Measurements from ENCODE around the gene NEURL1B. TPM values are rescaled to one million over a fixed set of nuclear protein-coding genes. Genes with fewer than 3 reads are reported as not detected.
"Not testable (repeated sequence)": the region's sequence is repeated elsewhere in the genome, so short reads cannot be mapped to it uniquely, and the experiment has no call there.

The NEURL1B gene
- total and polyA plus RNA-seq, 12 donors = 9.8 to 99.9 (median 41.5) TPM

DNA sequence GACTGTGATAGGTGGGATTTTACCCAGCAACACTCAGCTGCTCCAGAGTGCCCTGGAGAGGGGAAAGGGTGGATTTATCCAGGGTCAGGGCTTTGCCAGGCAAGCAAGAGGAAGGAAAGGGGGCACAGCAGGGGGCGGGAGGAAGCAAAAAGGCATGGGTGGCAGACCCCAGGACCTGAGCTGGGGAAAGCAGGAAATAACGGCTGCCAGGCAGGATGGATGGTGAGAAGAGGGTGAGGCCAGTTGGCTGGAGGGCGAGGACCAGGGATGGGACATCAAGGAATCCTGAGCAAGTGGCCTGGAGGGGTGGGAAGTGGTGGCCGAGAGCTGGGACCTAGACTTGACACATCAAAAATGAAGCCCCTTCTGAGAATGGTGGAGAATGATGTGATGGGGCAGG, 65.7 kb downstream of the NEURL1B start:
- no peak for DNase-seq
- no peak overlapping the region for H3K4me3 ChIP-seq
- 42 to 51% (median 47%) methylated on average over 4 of the region's 4 CpGs for WGBS, 4 donors
- no peaks in the 10 kb centered on the region for H3K9me3 ChIP-seq (replicated peaks in 1 of 3)
- H3K4me1 ChIP-seq (replicated peaks in 1 of 2) = peaks cover 0 to under 1% of the 10 kb centered on the region in 2 donors
- TF ChIP-seq, protein P1, sequence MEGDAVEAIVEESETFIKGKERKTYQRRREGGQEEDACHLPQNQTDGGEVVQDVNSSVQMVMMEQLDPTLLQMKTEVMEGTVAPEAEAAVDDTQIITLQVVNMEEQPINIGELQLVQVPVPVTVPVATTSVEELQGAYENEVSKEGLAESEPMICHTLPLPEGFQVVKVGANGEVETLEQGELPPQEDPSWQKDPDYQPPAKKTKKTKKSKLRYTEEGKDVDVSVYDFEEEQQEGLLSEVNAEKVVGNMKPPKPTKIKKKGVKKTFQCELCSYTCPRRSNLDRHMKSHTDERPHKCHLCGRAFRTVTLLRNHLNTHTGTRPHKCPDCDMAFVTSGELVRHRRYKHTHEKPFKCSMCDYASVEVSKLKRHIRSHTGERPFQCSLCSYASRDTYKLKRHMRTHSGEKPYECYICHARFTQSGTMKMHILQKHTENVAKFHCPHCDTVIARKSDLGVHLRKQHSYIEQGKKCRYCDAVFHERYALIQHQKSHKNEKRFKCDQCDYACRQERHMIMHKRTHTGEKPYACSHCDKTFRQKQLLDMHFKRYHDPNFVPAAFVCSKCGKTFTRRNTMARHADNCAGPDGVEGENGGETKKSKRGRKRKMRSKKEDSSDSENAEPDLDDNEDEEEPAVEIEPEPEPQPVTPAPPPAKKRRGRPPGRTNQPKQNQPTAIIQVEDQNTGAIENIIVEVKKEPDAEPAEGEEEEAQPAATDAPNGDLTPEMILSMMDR (IDR thresholded peaks at IDR 0.05) = no peak
- no peak for TF ChIP-seq POLR2A (IDR thresholded peaks at IDR 0.05)
- H3K27ac ChIP-seq = no peak overlapping the region
- no peaks in the 10 kb centered on the region for H3K36me3 ChIP-seq (replicated peaks in 1 of 2)
- H3K27me3 ChIP-seq = no peaks in the 10 kb centered on the region
- intact Hi-C loops (cut with DNase I) = loop anchor here (5.0 kb wide), 2 partner anchors 576 to 581 kb away; no protein-coding TSS in a partner anchor

DNA sequence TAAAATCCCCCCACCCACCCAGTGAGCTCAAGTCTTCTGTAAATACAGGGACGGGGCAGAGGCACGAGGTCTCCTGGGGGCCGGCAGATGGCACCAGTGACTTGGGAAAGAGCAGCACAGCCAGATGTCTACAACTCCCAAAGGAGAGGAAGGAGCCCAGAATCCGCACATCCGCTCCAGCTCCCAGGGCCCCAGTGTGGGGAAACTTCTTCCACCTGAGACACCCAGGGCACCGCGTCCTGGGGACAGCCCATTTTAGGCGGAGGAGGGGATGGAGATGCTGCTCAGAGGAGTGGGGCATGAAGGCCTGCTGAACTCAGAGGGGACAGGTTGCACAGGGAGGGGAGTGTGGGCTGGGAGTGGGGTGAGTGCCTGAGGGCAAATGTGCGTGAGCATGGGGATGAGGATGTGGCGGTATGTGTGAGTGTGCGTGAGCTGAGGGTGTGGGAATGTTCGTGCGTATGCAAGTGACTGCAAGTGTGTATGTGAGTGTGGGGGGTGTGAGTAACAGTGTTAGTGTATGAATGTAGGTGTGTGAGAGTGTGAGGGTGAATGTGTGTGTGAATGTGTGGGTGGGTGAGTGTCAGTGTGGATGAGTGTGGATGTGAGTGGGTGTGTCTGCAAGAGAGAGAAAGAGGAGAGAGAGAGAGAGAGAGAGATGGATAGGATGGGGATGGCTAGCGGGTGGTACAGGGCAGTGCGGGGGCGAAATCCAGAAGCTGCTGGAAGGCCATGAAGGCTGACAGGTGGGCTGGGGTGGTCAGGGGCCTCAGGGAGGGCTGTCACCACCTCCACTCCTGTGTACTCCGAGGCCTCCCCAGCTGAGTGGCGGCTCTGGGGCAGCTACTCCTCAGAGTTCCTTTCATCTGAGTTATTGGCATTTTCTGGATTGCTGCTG, 66.5 kb downstream of the NEURL1B start:
- 47 to 55% (median 53%) methylated on average over 17 to 18 of the region's 18 CpGs for WGBS, 4 donors
- DNase-seq = peak in 6 of 7 donors; percentile 65 to 81 (median 70)

DNA sequence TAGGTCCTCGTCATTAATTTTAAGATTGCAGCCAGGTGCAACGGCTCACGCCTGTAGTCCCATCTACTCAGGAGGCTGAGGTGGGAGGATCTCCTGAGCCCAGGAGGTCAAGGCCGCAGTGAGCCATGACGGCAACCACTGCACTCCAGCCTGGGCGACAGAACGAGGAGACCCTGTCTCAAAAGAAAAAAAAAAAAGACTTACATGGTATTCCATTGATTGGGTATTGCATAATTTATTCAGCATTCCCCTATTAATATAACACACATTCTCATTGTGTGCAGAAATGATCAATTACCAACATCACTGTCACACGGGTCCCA, 67.1 kb downstream of the NEURL1B start:
- intact Hi-C loops (cut with DNase I) = loop anchor here (5.0 kb wide), 2 partner anchors 574 to 579 kb away; no protein-coding TSS in a partner anchor
- Histone ChIP-seq H3K36me3 (replicated peaks in 1 of 2) (no peaks in the 10 kb centered on the region), H3K27me3 (no peaks in the 10 kb centered on the region), H3K9me3 (replicated peaks in 1 of 3) (no peaks in the 10 kb centered on the region), H3K4me3 (no peak overlapping the region), H3K27ac (no peak overlapping the region), H3K4me1 (replicated peaks in 1 of 2) (peaks cover 0 to 2% of the 10 kb centered on the region in 2 donors)
- no peak for DNase-seq
- TF ChIP-seq, protein P1 (IDR thresholded peaks at IDR 0.05) = no peak
- whole genome bisulfite sequencing, 4 donors = 41 to 56% (median 52%) methylated on average over 8 of the region's 8 CpGs

More for the DNA sequence above, 66.5 kb downstream of the NEURL1B start:
- Histone ChIP-seq H3K27me3 (no peaks in the 10 kb centered on the region), H3K36me3 (replicated peaks in 1 of 2) (no peaks in the 10 kb centered on the region), H3K9me3 (replicated peaks in 1 of 3) (no peaks in the 10 kb centered on the region), H3K4me3 (no peak overlapping the region), H3K4me1 (replicated peaks in 1 of 2) (no peaks in the 10 kb centered on the region), H3K27ac (no peak overlapping the region)
- no peak for TF ChIP-seq POLR2A (IDR thresholded peaks at IDR 0.05)
- TF ChIP-seq, protein P1 (IDR thresholded peaks at IDR 0.05) = peak; percentile 14 to 62 (median 41)
- intact Hi-C loops (cut with DNase I) = loop anchor here (5.0 kb wide), 2 partner anchors 575 to 580 kb away; no protein-coding TSS in a partner anchor

DNA sequence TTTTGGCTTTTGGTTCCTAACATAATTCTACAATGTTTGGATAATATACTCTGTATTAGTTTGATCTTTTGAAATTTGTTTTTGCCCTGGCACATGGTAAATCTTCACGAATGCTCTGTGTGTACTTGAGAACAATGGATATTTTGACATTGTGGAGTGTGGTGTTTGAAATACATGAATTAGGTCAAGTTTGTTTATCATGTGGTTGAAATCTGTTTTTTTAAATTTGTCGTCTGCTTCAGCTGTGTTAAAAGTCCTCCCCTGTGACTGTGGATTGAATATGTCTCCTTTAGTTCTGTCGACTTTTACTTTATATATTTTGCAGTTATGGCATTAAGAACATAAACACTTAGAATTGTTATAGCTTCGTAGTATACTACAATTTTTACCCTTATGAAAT, 69.6 kb downstream of the NEURL1B start:
- intact Hi-C loops (cut with DNase I) = no loop called here

DNA sequence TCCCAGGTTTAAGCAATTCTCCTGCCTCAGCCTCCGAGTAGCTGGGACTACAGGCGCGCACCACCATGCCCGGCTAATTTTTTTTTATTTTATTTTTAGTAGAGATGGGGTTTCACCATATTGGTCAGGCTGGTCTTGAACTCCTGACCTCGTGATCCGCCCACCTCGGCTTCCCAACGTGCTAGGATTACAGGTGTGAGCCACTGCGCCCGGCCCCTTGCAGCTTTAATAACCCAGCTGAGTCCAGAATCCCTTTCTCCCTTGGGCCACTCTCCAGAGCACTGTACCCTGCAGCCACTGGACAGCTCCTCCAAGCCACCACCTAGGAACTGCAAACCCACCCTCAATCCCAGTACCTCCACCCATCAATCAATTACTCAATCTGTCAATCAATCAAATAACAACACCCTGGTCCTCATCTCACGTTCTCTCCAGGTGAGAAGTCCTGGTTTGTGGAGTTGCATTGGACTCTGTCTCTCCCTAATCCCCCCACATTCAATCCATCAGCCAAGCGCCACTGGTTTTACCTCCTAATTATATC, 70.3 kb downstream of the NEURL1B start:
- peaks cover 0 to 24% of the 10 kb centered on the region in 2 donors for H3K4me1 ChIP-seq (replicated peaks in 1 of 2)
- 65 to 79% (median 67%) methylated on average over 12 of the region's 12 CpGs for WGBS, 4 donors
- DNase-seq; intact Hi-C loops (cut with DNase I); H3K9me3 ChIP-seq (replicated peaks in 1 of 3); H3K4me3 ChIP-seq; H3K27me3 ChIP-seq; H3K36me3 ChIP-seq (replicated peaks in 1 of 2); H3K27ac ChIP-seq: not testable (repeated sequence)

More for the DNA sequence above, 69.6 kb downstream of the NEURL1B start:
- H3K9me3 ChIP-seq (replicated peaks in 1 of 3) = no peaks in the 10 kb centered on the region
- DNase-seq = no peak
- TF ChIP-seq, protein P1 (IDR thresholded peaks at IDR 0.05) = no peak
- TF ChIP-seq POLR2A (IDR thresholded peaks at IDR 0.05) = no peak
- peaks cover 0 to 24% of the 10 kb centered on the region in 2 donors for H3K4me1 ChIP-seq (replicated peaks in 1 of 2)
- WGBS, 4 donors = 47 to 59% (median 54%) methylated on average over 4 of the region's 4 CpGs
- no peaks in the 10 kb centered on the region for H3K36me3 ChIP-seq (replicated peaks in 1 of 2)
- H3K27ac ChIP-seq = no peak overlapping the region
- H3K27me3 ChIP-seq = no peaks in the 10 kb centered on the region
- H3K4me3 ChIP-seq = no peak overlapping the region
